Bronchial epithelial cell (primary cell): Measurements from ENCODE around the gene PTPRN2. TPM values are rescaled to one million over a fixed set of nuclear protein-coding genes. Genes with fewer than 3 reads are reported as not detected.
A peak's percentile ranks its signal among the peaks of the same experiment; 100 is the strongest.
"Not testable (repeated sequence)": the region's sequence is repeated elsewhere in the genome, so short reads cannot be mapped to it uniquely, and the experiment has no call there.

Experiments used
- DNase-seq: peaks from one replicate; pipeline ENCODE4 v3.0.0-alpha.2; 2010; ENCODE audit warnings: low read depth
- FAIRE-seq: peaks from 2 replicates; lab custom pipeline; 2011; peaks lifted over from hg19 to GRCh38; lab: Jason Lieb, UNC
- H3K27me3 ChIP-seq: 2 replicates; pipeline ENCODE4 v1.5.1; 2011; ENCODE audit warnings: low read length; ENCODE audit not compliant: control insufficient read depth, insufficient read depth
- H3K36me3 ChIP-seq: 2 replicates; pipeline ENCODE4 v1.5.1; 2011; ENCODE audit warnings: low read length; ENCODE audit not compliant: control insufficient read depth, insufficient read depth
- H3K4me3 ChIP-seq: 2 replicates; pipeline ENCODE4 v1.5.1; 2011; ENCODE audit warnings: mild to moderate bottlenecking, low read depth, low read length, control low read depth
- total RNA-seq: library from RNA; depleted of rRNA; stranded (reverse); fragments of >200 nt; gene quantifications from 2 replicates; pipeline ENCODE4 v1.2.1, GENCODE V29; 2014
- TF ChIP-seq, protein P1 (sequence below): IDR thresholded peaks from 2 replicates; pipeline ENCODE4 v1.5.1; 2011; ENCODE audit warnings: mild to moderate bottlenecking, moderate library complexity, low read length, control low read depth, inconsistent platforms; ENCODE audit not compliant: insufficient read depth, severe bottlenecking

Gene PTPRN2
- total RNA-seq, 1 donor from 2014 or later = 1.1 TPM

DNA sequence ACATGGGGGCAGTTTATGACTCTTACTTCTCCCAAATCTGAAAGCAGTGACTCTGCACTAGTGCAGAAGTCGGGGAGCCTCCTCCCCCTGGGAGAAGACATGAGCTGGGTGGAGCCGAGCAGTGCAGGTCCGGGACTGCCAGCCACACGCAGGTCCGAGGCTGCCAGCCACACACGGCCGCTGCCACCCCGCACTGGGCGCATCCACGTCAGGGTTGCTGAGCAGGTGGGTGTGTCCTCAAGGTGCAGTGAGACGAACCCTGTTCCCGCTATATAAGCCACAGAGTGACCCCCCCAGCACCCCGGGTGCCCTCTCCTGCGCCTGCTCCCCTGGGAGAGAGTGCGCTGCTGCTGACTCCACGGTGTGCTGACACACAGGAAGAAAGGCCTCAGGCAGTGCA, 430.2 kb downstream of the PTPRN2 start:
- Histone ChIP-seq H3K4me3 (no peak overlapping the region), H3K27me3 (no peaks in the 10 kb centered on the region), H3K36me3 (no peaks in the 10 kb centered on the region)
- TF ChIP-seq, protein P1, sequence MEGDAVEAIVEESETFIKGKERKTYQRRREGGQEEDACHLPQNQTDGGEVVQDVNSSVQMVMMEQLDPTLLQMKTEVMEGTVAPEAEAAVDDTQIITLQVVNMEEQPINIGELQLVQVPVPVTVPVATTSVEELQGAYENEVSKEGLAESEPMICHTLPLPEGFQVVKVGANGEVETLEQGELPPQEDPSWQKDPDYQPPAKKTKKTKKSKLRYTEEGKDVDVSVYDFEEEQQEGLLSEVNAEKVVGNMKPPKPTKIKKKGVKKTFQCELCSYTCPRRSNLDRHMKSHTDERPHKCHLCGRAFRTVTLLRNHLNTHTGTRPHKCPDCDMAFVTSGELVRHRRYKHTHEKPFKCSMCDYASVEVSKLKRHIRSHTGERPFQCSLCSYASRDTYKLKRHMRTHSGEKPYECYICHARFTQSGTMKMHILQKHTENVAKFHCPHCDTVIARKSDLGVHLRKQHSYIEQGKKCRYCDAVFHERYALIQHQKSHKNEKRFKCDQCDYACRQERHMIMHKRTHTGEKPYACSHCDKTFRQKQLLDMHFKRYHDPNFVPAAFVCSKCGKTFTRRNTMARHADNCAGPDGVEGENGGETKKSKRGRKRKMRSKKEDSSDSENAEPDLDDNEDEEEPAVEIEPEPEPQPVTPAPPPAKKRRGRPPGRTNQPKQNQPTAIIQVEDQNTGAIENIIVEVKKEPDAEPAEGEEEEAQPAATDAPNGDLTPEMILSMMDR = no peak
- FAIRE-seq (no peak), DNase-seq (no peak)

DNA sequence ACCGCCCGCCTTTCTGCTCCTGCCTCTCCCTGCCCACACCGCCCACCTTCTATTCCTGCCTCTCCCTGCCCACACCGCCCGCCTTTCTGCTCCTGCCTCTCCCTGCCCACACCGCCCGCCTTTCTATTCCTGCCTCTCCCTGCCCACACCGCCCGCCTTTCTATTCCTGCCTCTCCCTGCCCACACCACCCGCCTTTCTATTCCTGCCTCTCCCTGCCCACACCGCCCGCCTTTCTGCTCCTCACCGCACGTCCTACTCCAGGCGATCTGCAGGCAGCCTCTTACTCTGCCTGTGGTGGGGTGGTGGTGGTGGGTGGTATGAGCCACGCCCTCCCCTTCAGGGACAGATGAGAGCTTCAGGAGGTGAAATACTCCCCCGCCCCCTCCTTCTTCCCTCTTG, 436.4 kb downstream of the PTPRN2 start:
- not testable (repeated sequence) for H3K36me3 ChIP-seq, FAIRE-seq, H3K4me3 ChIP-seq, H3K27me3 ChIP-seq
- peak; percentile 3 for DNase-seq

DNA sequence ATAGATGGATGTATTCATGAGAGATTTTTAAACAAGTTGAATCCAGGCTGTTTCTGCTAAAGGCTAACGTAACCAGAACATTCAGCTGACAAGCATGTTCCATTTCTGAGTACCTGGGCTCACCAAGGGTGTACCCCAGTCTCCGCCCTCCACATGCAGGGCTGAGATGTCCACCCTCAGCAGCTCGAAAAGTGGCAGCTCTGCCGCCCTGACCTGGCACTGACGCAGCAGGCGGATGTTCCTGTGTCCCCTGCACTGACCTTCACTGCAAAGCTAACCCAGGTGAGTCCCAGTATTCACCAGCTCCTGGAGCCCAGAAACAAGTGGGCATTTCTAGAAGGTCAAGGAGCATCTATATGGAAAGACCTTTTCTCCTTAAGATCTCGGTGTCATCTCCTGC, 437.4 kb downstream of the PTPRN2 start:
- Histone ChIP-seq H3K27me3 (no peaks in the 10 kb centered on the region), H3K4me3 (no peak overlapping the region), H3K36me3 (no peaks in the 10 kb centered on the region)
- FAIRE-seq = no peak
- TF ChIP-seq, protein P1 = no peak
- no peak for DNase-seq

DNA sequence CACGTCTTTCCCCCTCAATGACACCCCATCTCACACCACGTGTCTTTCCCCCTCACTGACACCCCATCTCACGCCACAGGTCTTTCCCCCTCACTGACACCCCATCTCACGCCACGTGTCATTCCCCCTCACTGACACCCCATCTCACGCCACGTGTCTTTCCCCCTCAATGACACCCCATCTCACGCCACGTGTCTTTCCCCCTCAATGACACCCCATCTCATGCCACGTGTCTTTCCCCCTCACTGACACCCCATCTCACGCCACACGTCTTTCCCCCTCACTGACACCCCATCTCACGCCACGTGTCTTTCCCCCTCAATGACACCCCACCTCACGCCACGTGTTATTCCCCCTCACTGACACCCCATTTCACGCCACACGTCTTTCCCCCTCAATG, 440.2 kb downstream of the PTPRN2 start:
- FAIRE-seq (peak; percentile 100), DNase-seq (peak; percentile 3)
- not testable (repeated sequence) for H3K4me3 ChIP-seq, H3K36me3 ChIP-seq, H3K27me3 ChIP-seq

DNA sequence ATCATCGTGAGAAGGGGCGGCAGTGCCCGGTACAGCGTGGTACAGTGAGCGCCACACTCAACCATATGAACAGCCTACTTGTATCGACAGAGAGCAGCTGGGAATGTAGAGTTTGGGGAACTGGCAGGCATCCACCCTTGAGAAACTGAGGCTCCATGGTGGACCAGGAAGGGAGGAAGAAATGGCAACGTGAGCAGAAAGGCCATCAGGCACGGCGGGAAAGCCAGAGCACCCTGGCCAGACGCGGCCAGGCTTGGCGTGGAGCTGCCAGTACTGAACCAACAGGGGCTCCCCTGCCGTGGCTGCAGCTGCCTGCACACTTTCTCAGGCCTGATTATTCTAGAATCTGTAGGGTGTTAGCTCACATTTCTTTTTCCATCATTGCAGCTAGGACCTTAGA, 442.3 kb downstream of the PTPRN2 start:
- Histone ChIP-seq H3K4me3 (no peak overlapping the region), H3K27me3 (no peaks in the 10 kb centered on the region), H3K36me3 (no peaks in the 10 kb centered on the region)
- TF ChIP-seq, protein P1 = no peak
- FAIRE-seq (no peak), DNase-seq (no peak)

DNA sequence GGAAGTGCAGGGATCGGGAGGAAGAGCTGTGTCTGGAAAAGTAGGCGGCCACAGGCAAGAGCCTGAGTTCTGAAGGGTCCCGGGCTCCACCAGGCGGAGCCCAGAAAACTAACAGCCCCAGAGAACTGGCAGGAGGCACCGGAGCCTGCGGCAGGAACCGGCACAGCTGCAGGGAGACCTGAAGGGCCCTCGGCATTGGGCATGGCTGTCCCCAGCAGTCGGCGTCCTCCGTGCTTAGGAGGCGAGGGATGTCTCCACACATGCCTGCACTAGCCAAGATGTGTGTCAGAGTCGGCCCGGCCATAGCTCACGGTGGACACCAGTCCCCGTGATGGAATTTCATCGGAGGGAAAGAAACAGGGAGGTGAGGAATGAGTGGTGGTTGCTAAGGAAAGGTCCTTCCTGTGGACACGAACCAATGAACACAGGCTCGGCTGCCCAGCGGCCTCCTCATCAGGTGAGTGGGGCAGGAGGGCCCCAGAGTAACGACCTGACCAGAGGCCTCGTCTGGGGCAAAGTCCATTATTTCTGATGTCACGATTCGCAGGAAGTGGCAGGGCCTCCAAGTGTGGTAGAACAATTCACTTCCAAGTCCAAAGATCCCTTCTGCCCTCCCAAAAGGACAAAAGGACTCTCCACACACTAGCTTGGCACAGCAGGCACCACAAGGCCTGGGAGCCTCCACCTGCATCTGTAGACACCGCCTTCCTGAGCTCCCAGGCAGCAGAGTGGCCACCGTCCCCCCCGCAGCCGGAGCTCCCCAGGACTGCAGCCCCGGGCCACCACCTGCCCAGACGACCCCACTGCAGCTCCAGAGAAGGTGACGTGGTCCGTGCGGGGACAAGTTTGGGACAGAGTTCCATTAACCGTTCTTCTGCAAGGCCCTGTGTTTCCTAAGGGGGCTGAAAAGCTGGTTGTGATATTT, 444.2 kb downstream of the PTPRN2 start:
- DNase-seq = no peak
- no peaks in the 10 kb centered on the region for H3K27me3 ChIP-seq
- no peak for FAIRE-seq

More for the DNA sequence above, 444.2 kb downstream of the PTPRN2 start:
- TF ChIP-seq, protein P1 = no peak
- Histone ChIP-seq H3K36me3 (no peaks in the 10 kb centered on the region), H3K4me3 (no peak overlapping the region)
